MG63 (cell line): ENCODE data around the gene FIS1. TPM values are rescaled to one million over a fixed set of nuclear protein-coding genes. Genes with fewer than 3 reads are reported as not detected.

Experiments
- DNase-seq: peaks from one replicate; pipeline ENCODE4 v3.0.0-alpha.2; 2020
- H3K27me3 ChIP-seq: fragments of 250-450 bp; sonication (Bioruptor Pico); 2 replicates; pipeline ENCODE4 v1.5.1; 2020; ENCODE audit warnings: mild to moderate bottlenecking, moderate library complexity
- H3K36me3 ChIP-seq: fragments of 250-450 bp; sonication (Bioruptor Pico); 2 replicates; pipeline ENCODE4 v1.5.1; 2020; ENCODE audit warnings: mild to moderate bottlenecking, moderate library complexity
- H3K4me3 ChIP-seq: fragments of 250-450 bp; sonication (Bioruptor Pico); 2 replicates; pipeline ENCODE4 v1.5.1; 2020; ENCODE audit warnings: mild to moderate bottlenecking, moderate library complexity
- H3K9me3 ChIP-seq: fragments of 250-450 bp; sonication (Bioruptor Pico); 2 replicates; pipeline ENCODE4 v1.5.1; 2020; ENCODE audit warnings: mild to moderate bottlenecking, moderate library complexity
- total RNA-seq: library from RNA; depleted of rRNA; stranded (reverse); fragments of >200 nt; shearing (Covaris generic); gene quantifications from 2 replicates; pipeline ENCODE4 v1.2.3, GENCODE V29; 2014; ENCODE audit warnings: low replicate concordance

Gene FIS1
- total RNA-seq, 1 experiment from 2014 or later, result 96.4 TPM

DNA sequence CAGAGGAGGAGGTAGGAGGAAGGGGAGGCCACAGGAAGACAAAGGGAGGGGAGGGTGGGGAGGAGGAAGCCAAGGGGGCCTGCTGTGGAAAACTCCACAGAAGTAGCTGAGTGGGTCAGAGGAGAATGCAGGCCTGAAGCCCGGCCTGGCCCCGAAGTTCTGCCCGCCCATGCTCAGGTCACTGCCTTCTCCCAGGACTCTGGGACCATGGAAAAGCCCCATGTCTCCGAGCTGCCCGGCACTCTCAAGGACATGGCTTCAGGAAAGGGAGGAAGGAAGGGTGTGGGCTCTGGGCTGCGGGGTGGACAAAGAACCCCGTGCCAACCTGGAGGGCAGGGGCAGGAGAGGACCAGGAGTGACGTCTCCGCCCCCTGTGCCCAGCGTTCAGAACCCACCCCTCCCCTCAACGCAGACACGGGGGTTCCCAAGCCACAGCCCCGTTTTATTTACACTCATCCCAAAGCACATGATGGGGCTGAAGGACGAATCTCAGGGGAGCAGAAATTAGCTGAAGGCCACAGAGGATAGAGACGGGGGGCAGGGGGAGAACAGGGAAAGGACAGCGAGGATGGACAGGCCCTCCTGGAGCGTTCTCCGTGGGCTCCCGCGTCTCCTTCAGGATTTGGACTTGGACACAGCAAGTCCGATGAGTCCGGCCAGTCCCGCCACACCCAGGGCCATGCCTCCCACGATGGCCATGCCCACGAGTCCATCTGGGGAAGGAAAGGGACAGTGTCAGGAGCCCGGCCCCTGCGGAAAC lies 5.5 kb downstream of the FIS1 start:
- H3K4me3 ChIP-seq, result no peak overlapping the region
- DNase-seq, result no peak
- peaks cover 3% of the 10 kb centered on the region; the same call in 1 of the 2 replicates for H3K36me3 ChIP-seq
- no peaks in the 10 kb centered on the region for H3K27me3 ChIP-seq
- H3K9me3 ChIP-seq, result no peaks in the 10 kb centered on the region

GRCh38 chr7:101238226-101239182 lies 6.4 kb downstream of the FIS1 start:
- Histone ChIP-seq H3K9me3 (no peaks in the 10 kb centered on the region), H3K4me3 (no peak overlapping the region), H3K36me3 (peaks cover 1% of the 10 kb centered on the region; the same call in 1 of the 2 replicates), H3K27me3 (no peaks in the 10 kb centered on the region)
- no peak for DNase-seq

DNA sequence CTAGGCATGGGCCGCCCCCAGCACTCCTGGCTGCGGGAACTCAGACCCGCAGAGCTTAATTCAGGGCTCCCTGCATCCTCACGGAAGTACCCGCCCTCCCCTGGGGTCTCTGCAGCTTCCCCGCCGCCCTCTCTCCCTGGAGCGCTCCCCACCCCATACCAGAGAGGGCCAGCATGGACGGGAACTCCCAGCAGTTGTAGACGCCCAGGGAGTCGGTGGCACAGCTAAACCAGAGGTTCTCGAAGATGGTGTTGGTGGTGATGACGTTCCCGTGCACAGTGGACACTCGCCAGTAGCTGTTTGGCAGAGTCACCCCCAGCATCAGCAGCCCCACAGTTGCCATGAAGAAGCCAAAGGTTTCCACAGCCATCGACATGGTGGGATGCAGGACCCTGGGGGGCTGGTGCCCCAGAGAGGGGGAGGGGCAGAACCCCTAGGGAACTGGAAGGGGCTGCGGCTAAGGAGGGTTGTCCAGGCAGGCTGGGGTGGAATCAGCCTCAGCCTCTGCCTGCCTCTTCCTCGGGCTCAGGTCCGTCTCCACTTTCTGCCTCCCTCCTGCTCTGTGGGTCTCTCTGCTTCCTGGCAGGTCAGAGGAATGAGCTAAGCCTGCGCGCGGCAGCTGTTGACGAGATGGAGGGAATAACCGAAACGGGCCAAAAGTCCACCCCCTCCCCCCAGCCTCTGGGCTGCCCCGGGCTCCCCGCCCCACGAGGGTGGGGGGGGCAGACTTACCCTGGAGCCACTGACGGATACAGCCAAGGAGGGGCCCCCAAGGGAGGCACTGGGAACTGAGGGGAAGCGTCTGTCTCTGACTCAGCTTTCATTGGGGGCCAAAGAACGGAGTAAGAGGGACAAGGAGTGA lies 7.4 kb downstream of the FIS1 start, which contains the start of gene CLDN15:
TSS of gene CLDN15 (minus strand) at position 597 of the 862 bp plus-strand sequence. CDS start at position 376, 221 bp downstream.
- H3K9me3 ChIP-seq, result no peaks in the 10 kb centered on the region
- no peak within 1 kb of the TSS for H3K4me3 ChIP-seq
- no peak for DNase-seq
- no peaks in the 10 kb centered on the region for H3K36me3 ChIP-seq
- no peaks in the 10 kb centered on the region for H3K27me3 ChIP-seq

DNA sequence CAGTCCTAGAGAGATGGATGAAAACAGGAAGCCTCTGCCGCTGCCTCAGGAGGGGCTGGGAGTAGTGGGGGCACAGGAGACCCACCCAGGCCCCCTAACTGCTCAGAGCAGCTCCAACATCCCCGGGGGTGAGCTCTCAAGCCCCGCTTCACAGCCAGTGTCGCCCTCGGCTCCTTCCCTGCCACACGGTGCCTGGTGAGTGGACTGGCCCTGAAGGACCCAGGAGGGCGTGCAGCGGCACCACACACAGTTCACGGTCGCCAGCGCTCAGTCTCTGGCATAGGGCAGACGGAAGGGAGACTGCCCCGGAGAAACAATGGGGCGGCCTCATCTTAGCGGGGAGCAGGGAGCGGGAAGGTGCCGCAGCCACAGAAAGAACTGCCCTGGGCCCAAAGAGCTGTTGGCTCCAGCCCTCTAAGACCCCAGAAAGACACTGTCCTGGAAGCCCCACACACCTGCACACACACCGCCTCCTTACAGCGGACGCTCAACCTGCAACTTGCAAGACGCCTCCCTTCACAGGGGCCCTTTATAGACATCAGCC lies 8.5 kb downstream of the FIS1 start:
- DNase-seq, result no peak
- Histone ChIP-seq H3K27me3 (no peaks in the 10 kb centered on the region), H3K36me3 (no peaks in the 10 kb centered on the region), H3K4me3 (no peak overlapping the region), H3K9me3 (no peaks in the 10 kb centered on the region)

- H3K9me3 ChIP-seq, result no peaks in the 10 kb centered on the region
- no peak overlapping the region for H3K4me3 ChIP-seq
- H3K27me3 ChIP-seq, result no peaks in the 10 kb centered on the region
- DNase-seq, result no peak
- H3K36me3 ChIP-seq, result no peaks in the 10 kb centered on the region
These were observed 9.4 kb downstream of the FIS1 start for GRCh38 chr7:101235522-101235921.

- Histone ChIP-seq H3K27me3 (no peaks in the 10 kb centered on the region), H3K4me3 (no peak overlapping the region), H3K9me3 (no peaks in the 10 kb centered on the region), H3K36me3 (no peaks in the 10 kb centered on the region)
- no peak for DNase-seq
These were observed 9.8 kb downstream of the FIS1 start for GRCh38 chr7:101235050-101235449.

DNA sequence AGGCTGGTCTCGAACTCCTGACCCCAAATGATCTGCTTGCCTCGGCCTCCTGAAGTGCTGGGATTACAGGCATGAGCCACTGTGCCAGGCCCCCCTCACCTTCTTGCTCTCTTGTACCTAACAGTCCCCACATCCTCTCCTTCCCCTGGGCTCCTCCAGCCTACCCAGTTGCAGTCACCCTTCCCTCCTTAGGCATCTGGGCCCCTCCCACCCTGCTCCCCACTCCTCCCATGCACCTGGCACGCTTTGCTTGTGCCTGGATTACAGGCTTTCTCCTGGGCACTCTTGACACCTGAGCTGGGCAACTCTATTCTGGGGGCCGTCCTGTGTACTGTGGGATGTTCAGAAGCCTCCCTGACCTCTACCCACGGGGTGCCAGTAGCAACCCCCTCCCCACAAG lies 10.2 kb downstream of the FIS1 start:
- Histone ChIP-seq H3K36me3 (no peaks in the 10 kb centered on the region), H3K27me3 (no peaks in the 10 kb centered on the region), H3K4me3 (no peak overlapping the region), H3K9me3 (no peaks in the 10 kb centered on the region)
- no peak for DNase-seq

DNA sequence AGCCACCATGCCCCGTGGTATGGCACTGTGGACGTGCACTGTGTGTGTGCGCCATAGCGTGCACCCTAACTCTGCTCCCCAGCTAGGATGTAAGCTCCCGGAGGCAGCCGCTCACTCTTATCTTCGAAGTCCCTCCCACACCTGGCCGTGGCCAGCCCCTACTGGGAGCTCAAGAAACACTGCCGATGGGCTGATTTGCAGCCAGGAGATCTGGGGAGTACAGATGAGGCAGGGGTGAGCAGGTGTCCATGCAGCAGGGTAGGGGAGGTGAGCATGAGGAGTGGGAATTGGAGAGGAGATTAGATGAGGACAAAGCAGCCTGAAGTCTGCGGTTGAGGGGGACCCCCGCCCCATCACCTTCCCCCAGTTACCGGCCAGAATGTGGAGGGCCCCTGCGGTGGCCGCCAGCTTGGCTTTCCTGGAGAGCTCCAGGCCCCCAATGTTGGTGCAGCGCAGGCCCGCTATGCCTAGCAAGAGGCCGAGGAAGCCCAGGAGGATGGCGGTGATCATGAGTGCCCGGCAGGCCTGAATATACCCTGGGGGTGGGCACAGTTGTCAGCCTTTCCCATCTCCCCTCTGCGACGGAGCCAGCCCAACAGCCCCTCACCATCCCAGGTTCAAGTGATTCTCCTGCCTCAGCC lies 10.9 kb downstream of the FIS1 start:
- H3K4me3 ChIP-seq, result no peak overlapping the region
- no peak for DNase-seq
- no peaks in the 10 kb centered on the region for H3K9me3 ChIP-seq
- H3K27me3 ChIP-seq, result no peaks in the 10 kb centered on the region
- no peaks in the 10 kb centered on the region for H3K36me3 ChIP-seq

- H3K27me3 ChIP-seq, result no peaks in the 10 kb centered on the region
- H3K36me3 ChIP-seq, result no peaks in the 10 kb centered on the region
- DNase-seq, result no peak
- no peaks in the 10 kb centered on the region for H3K9me3 ChIP-seq
- no peak overlapping the region for H3K4me3 ChIP-seq
These were observed 12.6 kb downstream of the FIS1 start for GRCh38 chr7:101232141-101232850.

- DNase-seq, result no peak
- no peaks in the 10 kb centered on the region for H3K9me3 ChIP-seq
These were observed 13.2 kb downstream of the FIS1 start for GRCh38 chr7:101231644-101232043.

DNA sequence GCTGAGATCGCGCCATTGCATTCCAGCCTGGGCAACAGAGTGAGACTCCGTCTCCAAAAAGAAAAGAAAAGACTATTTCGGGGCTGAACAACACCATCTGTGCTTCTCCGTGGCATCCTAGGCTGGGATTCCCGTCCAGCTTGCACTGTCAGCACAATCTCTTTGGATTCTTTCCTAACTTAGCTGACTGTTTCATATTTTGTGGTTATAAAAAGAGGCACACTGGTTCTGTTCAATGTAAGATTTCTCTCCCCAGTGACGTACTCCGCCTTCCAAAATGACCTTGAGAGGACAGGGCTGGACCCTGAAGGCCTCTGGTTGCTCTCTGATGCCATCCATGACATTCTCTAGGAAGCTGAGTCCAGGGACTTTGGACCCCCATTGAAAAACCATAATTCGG lies 18.2 kb downstream of the FIS1 start:
- DNase-seq, result no peak
- no peaks in the 10 kb centered on the region for H3K36me3 ChIP-seq
- H3K27me3 ChIP-seq, result no peaks in the 10 kb centered on the region
- H3K9me3 ChIP-seq, result no peaks in the 10 kb centered on the region
- H3K4me3 ChIP-seq, result no peak overlapping the region

More at GRCh38 chr7:101231644-101232043, 13.2 kb downstream of the FIS1 start:
- no peak overlapping the region for H3K4me3 ChIP-seq
- H3K27me3 ChIP-seq, result no peaks in the 10 kb centered on the region
- H3K36me3 ChIP-seq, result no peaks in the 10 kb centered on the region

- no peak overlapping the region for H3K4me3 ChIP-seq
- no peaks in the 10 kb centered on the region for H3K27me3 ChIP-seq
- no peaks in the 10 kb centered on the region for H3K9me3 ChIP-seq
- no peaks in the 10 kb centered on the region for H3K36me3 ChIP-seq
- DNase-seq, result no peak
These were observed 19.2 kb downstream of the FIS1 start for GRCh38 chr7:101225650-101226049.

- Histone ChIP-seq H3K4me3 (no peak overlapping the region), H3K27me3 (no peaks in the 10 kb centered on the region), H3K9me3 (no peaks in the 10 kb centered on the region), H3K36me3 (no peaks in the 10 kb centered on the region)
- no peak for DNase-seq
These were observed 21.4 kb downstream of the FIS1 start for GRCh38 chr7:101223528-101223927.

DNA sequence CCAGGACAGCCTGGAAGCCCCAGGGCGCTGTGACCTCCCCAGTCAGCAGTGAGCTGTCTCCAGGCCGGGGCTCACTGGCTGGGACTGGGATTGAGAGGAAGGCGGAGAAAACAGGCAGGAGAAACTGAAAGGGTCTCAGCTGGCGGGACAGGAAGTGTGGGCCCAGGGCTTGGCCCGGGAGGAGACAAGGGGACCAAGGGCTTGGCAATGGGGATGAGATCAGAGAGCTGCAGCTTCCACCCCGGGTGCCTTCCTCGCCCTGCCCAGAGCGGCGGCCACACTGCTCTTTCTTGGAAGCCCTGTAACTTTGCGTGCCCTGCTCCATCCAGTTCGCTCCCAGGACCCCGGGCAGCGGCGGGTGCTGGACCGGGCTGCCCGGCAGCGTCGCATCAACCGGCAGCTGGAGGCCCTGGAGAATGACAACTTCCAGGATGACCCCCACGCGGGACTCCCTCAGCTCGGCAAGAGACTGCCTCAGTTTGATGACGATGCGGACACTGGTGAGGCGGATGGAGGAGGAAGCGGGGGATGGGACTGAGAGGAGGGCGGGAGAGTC lies 22.5 kb downstream of the FIS1 start:
- Histone ChIP-seq H3K36me3 (no peaks in the 10 kb centered on the region), H3K27me3 (no peaks in the 10 kb centered on the region), H3K9me3 (no peaks in the 10 kb centered on the region), H3K4me3 (no peak overlapping the region)
- no peak for DNase-seq

GRCh38 chr7:101220295-101220694 lies 24.6 kb downstream of the FIS1 start:
- Histone ChIP-seq H3K27me3 (no peaks in the 10 kb centered on the region), H3K4me3 (no peak overlapping the region), H3K36me3 (0 out of 2 replicates have a peak, but pooled peaks cover under 1% of the 10 kb centered on the region), H3K9me3 (no peaks in the 10 kb centered on the region)
- no peak for DNase-seq
